NT2/D1 (cell line): ENCODE results near the gene DRG1.
"Not testable (repeated sequence)": the region's sequence is repeated elsewhere in the genome, so short reads cannot be mapped to it uniquely, and the experiment has no call there.

Source experiments
- YY1 ChIP-seq: IDR thresholded peaks from 2 replicates; pipeline ENCODE4 v1.6.1; 2011; ENCODE audit not compliant: insufficient read length, insufficient read depth
- ZNF274 ChIP-seq: IDR thresholded peaks from 2 replicates; pipeline ENCODE4 v1.6.1; 2011; ENCODE audit warnings: mild to moderate bottlenecking, low read depth, low read length

DNA sequence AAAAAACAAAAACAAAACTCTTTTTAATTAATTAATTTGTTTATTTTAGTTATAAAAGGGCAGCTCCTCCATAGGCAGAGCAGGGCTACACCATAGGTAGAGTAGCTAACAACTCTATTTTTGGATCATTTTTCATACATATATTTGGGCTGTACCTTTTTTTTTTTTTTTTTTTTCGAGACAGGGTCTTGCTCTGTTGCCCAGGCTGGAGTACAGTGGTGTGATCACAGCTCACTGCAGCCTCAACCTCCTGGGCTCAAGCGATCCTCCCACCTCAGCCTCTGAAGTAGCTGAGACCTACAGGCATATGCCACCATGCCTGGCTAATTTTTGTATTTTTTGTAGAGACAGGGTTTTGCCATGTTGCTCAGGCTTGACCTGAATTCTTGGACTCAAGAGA is 2.9 kb downstream of the DRG1 start:
- TF ChIP-seq YY1, ZNF274: not testable (repeated sequence)
